Retina (tissue), 1 donor: ENCODE results near the gene PRKD3.
"Not testable (repeated sequence)": the region's sequence is repeated elsewhere in the genome, so short reads cannot be mapped to it uniquely, and the experiment has no call there.

Experiments used
- DNase-seq: peaks from one replicate; pipeline ENCODE4 v3.0.0-alpha.2; 2016

The PRKD3 gene

DNA sequence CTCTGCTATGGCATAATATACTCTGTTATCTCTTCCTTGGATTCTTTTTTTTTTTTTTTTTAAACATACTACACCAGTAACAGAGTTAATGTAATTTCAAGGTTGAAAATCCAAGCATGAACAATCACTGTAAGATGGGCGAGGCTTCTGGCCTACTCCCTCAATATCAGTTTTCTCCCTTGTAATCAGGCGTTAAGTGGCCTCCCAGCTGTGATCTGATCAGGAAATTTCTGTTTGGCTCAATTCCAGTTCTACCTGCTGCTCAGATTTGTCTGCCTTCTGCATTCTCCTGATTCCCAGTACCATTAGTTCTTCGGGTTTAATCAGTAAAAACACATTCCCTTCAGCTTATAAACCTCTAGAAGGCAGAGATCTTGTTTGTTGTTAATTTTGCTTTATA is 18.6 kb downstream of the PRKD3 start:
- DNase-seq: no peak

DNA sequence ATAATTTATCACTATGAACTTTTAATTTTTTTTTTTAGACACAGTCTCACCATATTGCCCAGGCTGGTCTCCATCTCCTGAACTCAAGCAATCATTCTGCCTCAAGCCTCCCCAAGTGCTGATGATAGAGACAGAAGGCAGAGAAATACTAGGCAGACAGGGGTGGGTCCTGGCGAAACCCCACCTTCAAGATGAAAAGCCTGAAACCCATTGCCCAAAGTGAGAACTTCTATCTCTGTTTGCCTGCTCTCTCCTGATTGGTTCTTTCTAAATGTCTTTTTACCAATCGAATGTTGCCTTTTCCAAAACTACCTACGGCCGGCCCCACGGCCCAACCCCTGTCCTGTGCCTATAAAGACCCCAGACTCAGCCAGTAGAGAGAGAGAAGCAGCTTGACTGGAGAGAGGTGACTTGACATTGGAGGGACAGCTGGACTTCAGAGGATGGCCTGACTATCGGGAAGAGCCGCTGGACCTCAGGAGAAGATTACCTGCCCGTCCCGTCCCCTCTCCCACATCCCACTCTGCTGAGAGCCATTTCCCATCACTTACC is 21.9 kb downstream of the PRKD3 start:
- no peak for DNase-seq

DNA sequence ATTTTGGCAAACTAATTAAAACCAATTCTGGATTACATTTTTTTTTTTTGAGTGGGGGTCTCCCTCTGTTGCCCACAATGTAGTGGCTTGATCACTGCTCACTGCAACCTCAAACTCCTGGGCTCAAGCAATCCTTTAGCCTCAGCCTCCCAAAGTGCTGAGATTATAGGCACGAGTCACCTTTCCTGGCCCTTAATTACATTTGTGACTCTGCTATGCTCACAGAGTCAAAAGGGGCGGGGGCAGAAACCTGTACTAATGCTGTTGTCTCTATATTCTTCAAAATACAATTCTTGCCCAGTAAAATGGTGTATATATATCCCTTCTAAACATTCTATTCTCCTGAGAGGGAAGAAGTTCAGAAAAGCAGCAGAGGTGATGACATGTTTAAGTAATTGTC is 23.2 kb downstream of the PRKD3 start:
- no peak for DNase-seq

DNA sequence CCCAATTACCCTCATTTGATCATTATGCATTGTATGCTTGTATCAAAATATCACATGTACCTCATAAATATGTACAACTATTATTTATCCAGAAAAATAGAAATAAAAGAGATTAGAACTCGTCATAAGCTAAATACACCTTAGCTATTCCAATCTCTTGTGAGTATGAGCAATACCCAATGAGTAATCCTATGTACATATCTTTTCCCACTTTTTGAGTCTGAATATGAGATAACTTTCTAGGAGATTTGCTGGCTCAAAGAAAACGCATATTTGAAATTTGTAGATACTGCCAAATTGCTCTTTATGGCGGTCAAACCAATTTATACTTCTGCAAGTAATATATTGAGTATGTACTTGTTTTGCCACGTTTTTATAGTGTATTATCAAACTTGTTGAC is 24.1 kb downstream of the PRKD3 start:
- no peak for DNase-seq

DNA sequence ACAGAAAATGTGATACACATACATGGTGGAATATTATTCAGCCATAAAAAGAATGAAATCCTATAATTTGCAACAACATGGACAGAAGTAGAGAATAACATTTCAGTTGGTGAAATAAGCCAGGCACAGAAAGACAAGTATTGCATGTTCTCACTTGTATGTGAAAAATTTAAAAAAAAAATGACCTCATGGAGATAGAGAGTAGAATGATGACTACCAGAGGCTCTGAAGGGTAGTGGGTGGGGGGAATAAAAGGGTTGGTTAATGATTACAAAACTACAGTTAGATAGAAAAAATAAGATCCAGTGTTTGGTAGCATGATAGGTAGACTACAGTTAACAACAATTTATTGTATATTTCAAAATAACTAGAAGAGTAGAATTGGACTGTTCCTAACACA is 24.5 kb downstream of the PRKD3 start:
- DNase-seq: no peak

DNA sequence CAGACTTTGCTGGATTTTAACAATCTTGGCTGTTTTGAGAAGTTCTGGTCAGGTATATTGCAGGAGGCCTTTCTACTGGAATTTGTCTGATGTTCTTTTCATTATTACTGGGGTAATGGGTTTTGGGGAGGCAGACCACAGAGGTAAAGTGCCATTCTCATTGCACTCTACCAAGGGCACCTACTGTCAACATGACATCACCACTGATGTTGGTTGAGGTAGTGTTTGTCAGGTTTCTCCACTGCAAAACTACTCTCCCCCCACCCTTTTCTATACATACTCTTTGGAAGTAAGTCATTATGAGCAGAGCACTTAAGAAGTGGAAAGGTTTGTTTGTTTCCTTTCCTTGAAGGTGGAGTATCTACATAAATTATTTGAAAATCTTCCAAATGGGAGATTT is 27.0 kb downstream of the PRKD3 start:
- no peak for DNase-seq

DNA sequence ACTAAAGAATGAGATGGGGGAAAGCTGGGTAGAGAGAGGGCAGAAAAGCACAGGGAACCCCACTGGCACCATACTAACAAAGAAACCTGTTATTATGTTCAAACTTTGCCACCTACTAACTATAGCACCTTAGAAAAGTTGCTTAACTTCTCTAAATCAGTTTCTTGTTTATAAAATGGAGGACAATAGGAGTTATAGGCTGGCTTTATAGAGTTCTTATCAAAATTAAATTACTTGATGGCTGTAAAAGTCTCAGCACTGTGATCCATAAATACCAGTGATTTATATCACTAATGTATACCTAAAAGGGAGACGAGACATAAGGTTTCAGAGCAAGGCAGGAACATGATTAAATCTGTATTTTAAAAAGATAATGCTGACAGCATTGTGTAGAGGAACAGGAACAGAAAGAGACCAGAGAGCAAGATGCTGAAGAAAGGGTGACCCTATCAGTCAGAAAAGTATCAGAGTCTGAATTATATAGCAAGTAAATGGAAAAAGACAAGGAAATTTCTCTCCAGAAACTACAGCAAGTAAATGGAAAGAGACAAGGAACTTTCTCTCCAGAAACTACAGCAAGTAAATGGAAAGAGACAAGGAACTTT is 29.1 kb downstream of the PRKD3 start:
- no peak for DNase-seq

DNA sequence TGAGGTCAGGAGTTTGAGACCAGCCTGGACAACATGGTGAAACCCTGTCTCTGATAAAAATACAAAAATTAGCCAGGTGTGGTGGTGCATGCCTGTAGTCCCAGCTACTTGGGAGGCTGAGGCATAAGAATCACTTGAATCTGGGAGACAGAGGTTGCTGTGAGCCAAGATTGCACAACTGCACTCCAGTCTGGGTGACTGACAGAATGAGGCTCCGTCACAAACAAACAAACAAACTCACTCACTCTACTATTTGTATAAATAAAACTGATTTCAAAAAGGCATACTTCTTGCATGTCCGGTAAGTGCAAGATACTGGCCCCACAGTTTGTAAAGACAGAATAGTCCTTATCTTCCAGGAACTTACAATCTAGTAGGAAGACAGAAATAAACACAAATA is 29.8 kb downstream of the PRKD3 start:
- not testable (repeated sequence) for DNase-seq

DNA sequence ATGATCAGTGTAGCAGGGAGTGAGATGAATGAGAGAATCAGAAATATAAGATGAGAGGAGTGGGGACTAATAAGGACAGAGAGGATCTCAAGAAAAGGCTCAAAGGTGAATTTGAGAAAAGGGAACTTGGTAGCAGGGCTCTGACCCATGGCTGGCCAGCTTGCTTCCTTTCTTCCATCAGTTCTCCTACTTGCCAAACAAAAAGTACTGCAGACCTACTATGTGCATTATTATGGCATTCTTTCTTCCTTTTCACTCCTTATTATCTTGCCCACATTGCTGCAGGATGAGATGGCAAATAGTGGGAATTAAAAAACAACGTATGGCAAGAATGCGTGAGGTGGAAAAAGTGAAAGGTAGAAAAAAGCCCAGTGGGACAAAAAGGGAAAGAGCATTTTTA is 33.0 kb downstream of the PRKD3 start:
- no peak for DNase-seq

DNA sequence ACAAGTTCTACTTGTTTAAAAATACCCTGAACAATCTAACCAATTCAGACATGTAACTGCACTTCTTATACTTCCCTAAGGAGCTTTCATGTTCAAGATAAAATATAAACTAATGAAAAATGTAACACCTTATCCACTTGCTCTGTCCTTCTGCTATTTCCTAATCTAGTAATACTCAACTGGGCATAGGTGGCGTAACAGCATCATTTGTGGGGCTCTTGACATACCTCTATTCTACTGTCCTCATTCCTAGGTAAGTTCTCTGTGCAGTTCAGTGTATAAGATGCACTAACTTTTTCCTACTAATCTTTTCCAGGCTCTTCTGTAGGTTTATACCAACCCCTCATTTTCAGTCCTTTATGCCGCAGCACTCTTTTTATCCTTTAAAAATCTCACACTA is 36.7 kb downstream of the PRKD3 start:
- DNase-seq: no peak

DNA sequence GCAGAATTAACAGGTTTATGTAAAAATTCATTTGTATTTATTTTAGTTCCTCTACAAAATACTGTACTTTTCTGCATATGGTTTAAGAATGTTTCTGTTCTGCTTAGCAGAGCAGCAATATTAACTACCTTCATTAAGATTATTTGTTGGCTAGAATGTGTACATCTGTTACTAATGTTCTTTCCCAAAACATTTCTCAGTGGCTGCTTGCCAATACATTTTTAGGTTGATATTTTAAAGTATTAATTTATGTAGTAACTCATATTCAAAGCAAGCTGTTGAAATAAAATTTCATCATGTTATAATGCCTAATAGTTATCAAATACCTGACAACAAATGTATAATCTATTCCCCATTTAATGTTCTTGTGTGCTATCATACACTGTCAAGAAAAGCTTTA is 40.3 kb downstream of the PRKD3 start:
- no peak for DNase-seq

DNA sequence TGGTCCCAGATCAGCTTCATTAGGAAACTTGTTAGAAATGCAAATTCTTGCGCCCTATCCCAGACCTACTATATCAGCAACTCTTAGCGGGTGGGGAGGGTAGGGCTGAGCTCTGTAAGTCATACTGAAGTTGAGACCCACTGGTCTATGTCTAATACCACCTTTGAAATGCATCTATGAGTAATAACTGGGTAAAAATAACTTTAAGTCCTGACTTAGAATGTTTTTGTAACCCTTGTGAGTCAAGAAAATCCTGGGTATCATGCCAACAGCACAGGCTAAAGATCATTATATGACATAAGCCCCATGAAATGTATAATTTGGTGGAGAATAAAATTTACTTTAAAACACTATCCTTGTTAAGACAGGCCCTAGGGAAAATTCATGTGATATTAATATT is 41.4 kb downstream of the PRKD3 start:
- DNase-seq: no peak

DNA sequence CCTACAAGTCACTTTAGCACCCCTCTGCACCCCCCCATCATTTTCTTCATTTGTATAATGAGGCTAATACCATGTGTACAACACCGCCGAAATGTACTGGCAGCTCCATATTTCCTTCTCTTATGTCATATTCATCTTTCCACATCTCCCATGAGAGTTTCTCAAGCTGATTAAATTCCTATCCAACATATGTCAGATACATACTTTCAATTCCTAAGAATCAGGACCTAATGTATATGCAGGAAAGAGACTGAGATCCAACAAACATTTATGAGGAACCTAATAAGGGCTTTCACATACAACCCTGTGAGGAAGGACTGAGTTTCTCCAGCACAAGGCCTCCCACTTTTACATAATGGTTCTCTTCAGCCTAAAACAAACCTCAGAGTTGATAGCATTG is 41.9 kb downstream of the PRKD3 start:
- DNase-seq: no peak

DNA sequence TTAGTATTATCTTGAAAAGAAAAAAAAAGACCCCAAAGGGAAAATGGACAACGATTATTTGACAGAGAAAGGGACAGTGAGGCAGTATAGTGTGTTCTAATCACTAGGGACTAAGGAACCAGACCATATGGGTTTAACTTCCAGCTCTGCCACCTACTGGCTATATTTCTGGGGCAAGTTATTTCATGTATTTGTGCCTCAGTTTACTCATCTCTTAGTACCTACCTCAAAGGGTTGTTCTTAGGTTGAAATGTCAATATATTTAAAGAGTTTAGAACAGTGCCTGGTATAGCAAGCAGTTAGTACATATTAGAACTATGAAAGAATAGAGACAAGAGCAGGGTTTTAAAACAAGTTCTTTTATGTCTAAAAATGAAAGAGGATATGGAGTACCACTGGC is 42.7 kb downstream of the PRKD3 start:
- DNase-seq: no peak

DNA sequence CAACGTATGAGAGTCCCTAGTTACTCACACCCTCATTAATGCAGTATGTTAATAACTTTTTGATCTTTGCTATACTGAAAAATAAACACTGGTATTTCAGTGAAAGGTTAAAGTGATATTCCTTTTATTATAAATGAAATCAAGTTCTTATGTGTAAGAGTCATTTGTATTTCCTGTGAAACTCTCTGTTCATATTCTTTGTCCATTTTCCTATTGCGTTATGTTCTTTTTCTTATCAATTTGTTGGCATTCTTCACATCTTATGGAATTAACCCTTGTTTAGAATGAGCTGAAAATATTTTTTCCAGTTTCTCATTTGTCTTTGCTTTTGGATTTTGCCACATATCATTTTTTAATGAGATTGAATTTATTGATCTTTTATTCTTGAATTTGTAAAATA is 48.3 kb downstream of the PRKD3 start:
- no peak for DNase-seq
